Caco-2 (cell line): ENCODE data around the gene NEURL2. TPM values are rescaled to one million over a fixed set of nuclear protein-coding genes. Genes with fewer than 3 reads are reported as not detected.

ENCODE experiments used
- BruUV-seq: library from RNA; stranded (reverse); fragments of 400-500 nt; replicated peaks from 2 replicates; lab custom pipeline; 2021; lab: Mats Ljungman, UMichigan
- CTCF ChIA-PET: fragments of 300-600 bp; sonication (Branson Sonifier 250); formaldehyde crosslinking; loops from one replicate; lab custom pipeline; 2022; ENCODE audit warnings: antibody characterized with exemption; lab: Charles Lee
- POLR2A ChIA-PET: fragments of 300-600 bp; sonication (Branson Sonifier 250); formaldehyde crosslinking; loops from one replicate; lab custom pipeline; 2022; ENCODE audit warnings: antibody characterized with exemption; lab: Charles Lee
- DNase-seq, 2 experiments: peaks; one replicate each; pipeline versions ENCODE4 v3.0.0 to v3.0.0-alpha.2; 2020 to 2022
- H3K27me3 ChIP-seq: replicated peaks from 2 replicates; pipeline ENCODE4 v1.6.0; 2011; ENCODE audit warnings: low read length; ENCODE audit not compliant: control insufficient read depth, insufficient read depth
- H3K36me3 ChIP-seq: 2 replicates; pipeline ENCODE4 v1.5.1; 2011; ENCODE audit warnings: low read length; ENCODE audit not compliant: control insufficient read depth, insufficient read depth
- H3K4me1 ChIP-seq: fragments of 250-450 bp; sonication (Bioruptor Pico); 2 replicates; pipeline ENCODE4 v1.5.1; 2020; ENCODE audit warnings: mild to moderate bottlenecking
- H3K4me3 ChIP-seq: 2 replicates; pipeline ENCODE4 v1.5.1; 2011; ENCODE audit warnings: low read depth, mild to moderate bottlenecking, control low read depth, low read length
- H3K9me3 ChIP-seq: fragments of 250-450 bp; sonication (Bioruptor Pico); 2 replicates; pipeline ENCODE4 v1.5.1; 2020; ENCODE audit warnings: mild to moderate bottlenecking, moderate library complexity
- H3K27ac Mint-ChIP-seq: one replicate; pipeline ENCODE4 v1.8.0; 2022; ENCODE audit warnings: mixed read lengths; ENCODE audit not compliant: unreplicated experiment
- H3K27me3 Mint-ChIP-seq: one replicate; pipeline ENCODE4 v1.8.0; 2022; ENCODE audit warnings: mixed read lengths; ENCODE audit not compliant: insufficient read depth, unreplicated experiment
- H3K36me3 Mint-ChIP-seq: one replicate; pipeline ENCODE4 v1.8.0; 2022; ENCODE audit warnings: mild to moderate bottlenecking, mixed read lengths; ENCODE audit not compliant: insufficient read depth, unreplicated experiment
- H3K4me1 Mint-ChIP-seq: one replicate; pipeline ENCODE4 v1.8.0; 2022; ENCODE audit warnings: low read depth, mixed read lengths; ENCODE audit not compliant: unreplicated experiment
- H3K4me3 Mint-ChIP-seq: one replicate; pipeline ENCODE4 v1.8.0; 2022; ENCODE audit warnings: mild to moderate bottlenecking, moderate library complexity, mixed read lengths; ENCODE audit not compliant: unreplicated experiment
- H3K9me3 Mint-ChIP-seq: one replicate; pipeline ENCODE4 v1.8.0; 2022; ENCODE audit warnings: mixed read lengths; ENCODE audit not compliant: unreplicated experiment
- intact Hi-C: fragments of 100-400 bp; cut with micrococcal nuclease; formaldehyde crosslinking; loops from one replicate; pipeline ENCODE4 v1.10.0; 2022; ENCODE audit not compliant: unreplicated experiment
- total RNA-seq: library from RNA; stranded (reverse); gene quantifications from 2 replicates; pipeline ENCODE4 v1.2.3, GENCODE V29; 2022
- TF ChIP-seq, protein P1 (sequence below), 2 experiments: fragments of 200-600 bp in 1 of 2; IDR thresholded peaks; 1 replicate in 1 of 2; 2 replicates in 1 of 2; pipeline versions ENCODE4 v1.5.1 to v1.8.0; 2011 to 2022; ENCODE audit warnings: antibody characterized with exemption in 1 of 2, control low read depth in 1 of 2, inconsistent platforms in 1 of 2, low read depth in 1 of 2, low read length in 1 of 2, mild to moderate bottlenecking in 1 of 2, moderate library complexity in 1 of 2; ENCODE audit not compliant: insufficient read depth in 1 of 2, severe bottlenecking in 1 of 2, unreplicated experiment in 1 of 2

Gene NEURL2
- total RNA-seq, 1 experiment from 2014 or later = 12.6 TPM

DNA sequence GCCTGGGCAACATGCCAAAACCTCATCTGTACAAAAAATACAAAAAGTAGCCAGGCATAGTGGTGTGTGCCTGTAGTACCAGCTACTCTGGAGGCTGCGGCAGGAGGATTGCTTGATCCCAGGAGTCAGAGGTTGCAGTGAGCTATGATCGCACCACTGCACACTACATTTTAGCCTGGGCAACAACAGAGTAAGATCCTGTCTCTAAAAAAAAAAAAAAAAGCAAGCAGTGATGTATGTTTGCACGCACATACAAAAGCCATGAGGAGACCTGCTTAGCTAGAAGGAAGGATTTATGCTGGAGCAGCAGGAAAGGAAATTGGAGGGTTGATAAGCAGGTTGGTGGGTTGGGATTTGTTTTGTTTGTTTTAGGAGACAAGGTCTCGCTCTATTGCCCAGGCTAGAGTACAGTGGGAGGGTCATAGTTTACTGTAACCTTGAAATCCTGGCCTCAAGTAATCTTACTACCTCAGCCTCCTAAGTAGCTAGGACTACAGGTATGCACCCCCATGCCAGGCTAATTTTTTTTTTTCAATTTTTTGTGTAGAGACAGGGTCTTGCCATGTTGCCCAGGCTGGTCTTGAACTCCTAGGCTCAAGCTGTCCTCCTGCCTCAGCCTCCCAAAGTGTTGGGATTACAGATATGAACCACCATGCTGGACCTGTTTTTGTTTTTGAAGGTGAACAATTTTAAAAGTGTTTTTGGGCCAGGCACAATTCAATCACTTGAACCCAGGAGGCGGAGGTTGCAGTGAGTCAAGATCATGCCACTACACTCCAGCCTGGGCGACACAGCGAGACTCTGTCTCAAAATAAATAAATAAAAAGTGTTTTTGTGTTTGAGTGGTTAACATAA lies 29.6 kb downstream of the NEURL2 start:
- Mint-ChIP-seq H3K4me3 (no peak overlapping the region), H3K9me3 (no peaks in the 10 kb centered on the region), H3K36me3 (peaks cover 26% of the 10 kb centered on the region), H3K27ac (no peak overlapping the region), H3K27me3 (no peaks in the 10 kb centered on the region), H3K4me1 (peaks cover 17% of the 10 kb centered on the region)
- Histone ChIP-seq H3K9me3 (no peaks in the 10 kb centered on the region), H3K4me3 (no peak overlapping the region), H3K4me1 (peaks cover 19% of the 10 kb centered on the region), H3K36me3 (no peaks in the 10 kb centered on the region), H3K27me3 (no peaks in the 10 kb centered on the region)
- ChIA-PET CTCF (interaction anchor here (0.6 to 1.2 kb wide), 2 partner anchors 19 to 750 kb away, joined by 3 to 9 read pairs; no protein-coding TSS in a partner anchor), POLR2A (interaction anchor here (0.6 to 0.9 kb wide), 2 partner anchors 19 to 39 kb away, joined by 5 to 7 read pairs; no protein-coding TSS in a partner anchor)
- TF ChIP-seq, protein P1, sequence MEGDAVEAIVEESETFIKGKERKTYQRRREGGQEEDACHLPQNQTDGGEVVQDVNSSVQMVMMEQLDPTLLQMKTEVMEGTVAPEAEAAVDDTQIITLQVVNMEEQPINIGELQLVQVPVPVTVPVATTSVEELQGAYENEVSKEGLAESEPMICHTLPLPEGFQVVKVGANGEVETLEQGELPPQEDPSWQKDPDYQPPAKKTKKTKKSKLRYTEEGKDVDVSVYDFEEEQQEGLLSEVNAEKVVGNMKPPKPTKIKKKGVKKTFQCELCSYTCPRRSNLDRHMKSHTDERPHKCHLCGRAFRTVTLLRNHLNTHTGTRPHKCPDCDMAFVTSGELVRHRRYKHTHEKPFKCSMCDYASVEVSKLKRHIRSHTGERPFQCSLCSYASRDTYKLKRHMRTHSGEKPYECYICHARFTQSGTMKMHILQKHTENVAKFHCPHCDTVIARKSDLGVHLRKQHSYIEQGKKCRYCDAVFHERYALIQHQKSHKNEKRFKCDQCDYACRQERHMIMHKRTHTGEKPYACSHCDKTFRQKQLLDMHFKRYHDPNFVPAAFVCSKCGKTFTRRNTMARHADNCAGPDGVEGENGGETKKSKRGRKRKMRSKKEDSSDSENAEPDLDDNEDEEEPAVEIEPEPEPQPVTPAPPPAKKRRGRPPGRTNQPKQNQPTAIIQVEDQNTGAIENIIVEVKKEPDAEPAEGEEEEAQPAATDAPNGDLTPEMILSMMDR (IDR thresholded peaks at IDR 0.05; ENCODE audit: insufficient read depth in 1 of 2, low read depth in 1 of 2, low read length in 1 of 2, severe bottlenecking in 1 of 2, unreplicated experiment in 1 of 2) = no peak
- DNase-seq = no peak
- intact Hi-C loops = no loop called here
- BruUV-seq = no TSS peak

DNA sequence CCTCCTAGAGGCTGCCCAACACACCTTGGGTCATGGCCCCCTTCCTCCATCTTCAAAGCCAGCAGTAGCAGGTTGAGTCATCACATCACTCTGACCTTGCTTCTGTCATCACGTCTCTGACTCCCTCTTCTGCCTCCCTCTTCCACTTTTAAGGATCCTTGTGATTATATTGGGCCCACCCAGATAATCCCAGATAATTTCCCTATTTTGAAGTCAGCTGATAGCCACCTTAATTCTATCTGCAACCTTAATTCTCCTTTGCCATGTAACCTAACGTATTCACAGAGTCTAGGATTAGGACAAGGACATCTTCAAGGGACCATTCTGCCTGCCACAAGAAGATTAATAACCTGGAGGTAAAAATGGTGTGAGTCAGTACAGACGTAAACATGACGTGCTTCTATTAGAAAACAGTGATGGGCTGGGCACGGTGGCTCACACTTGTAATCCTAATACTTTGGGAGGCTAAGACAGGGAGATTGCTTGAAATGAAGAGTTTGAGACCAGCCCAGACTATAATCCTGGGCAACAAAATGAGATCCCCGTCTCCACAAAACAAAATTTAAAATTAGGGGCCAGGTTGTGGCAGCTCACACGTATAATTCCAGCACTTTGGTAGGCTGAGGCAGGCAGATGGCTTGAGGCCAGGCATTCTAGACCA lies 30.3 kb downstream of the NEURL2 start:
- no peaks in the 10 kb centered on the region for H3K27me3 ChIP-seq
- H3K4me1 ChIP-seq = peaks cover 23% of the 10 kb centered on the region
- TF ChIP-seq, protein P1 (IDR thresholded peaks at IDR 0.05; ENCODE audit: insufficient read depth in 1 of 2, low read depth in 1 of 2, low read length in 1 of 2, severe bottlenecking in 1 of 2, unreplicated experiment in 1 of 2) = no peak
- peaks cover 17% of the 10 kb centered on the region for H3K4me1 Mint-ChIP-seq
- H3K27ac Mint-ChIP-seq = no peak overlapping the region
- H3K27me3 Mint-ChIP-seq = no peaks in the 10 kb centered on the region
- no peaks in the 10 kb centered on the region for H3K9me3 Mint-ChIP-seq
- H3K9me3 ChIP-seq = no peaks in the 10 kb centered on the region
- peaks cover 28% of the 10 kb centered on the region for H3K36me3 Mint-ChIP-seq
- no TSS peak for BruUV-seq
- intact Hi-C loops = no loop called here
- POLR2A ChIA-PET = interaction anchor here (0.6 to 0.9 kb wide), 2 partner anchors 20 to 39 kb away, joined by 5 to 7 read pairs; no protein-coding TSS in a partner anchor
- H3K36me3 ChIP-seq = no peaks in the 10 kb centered on the region
- CTCF ChIA-PET = interaction anchor here (0.7 to 1.2 kb wide), 2 partner anchors 20 to 109 kb away, joined by 3 read pairs; no protein-coding TSS in a partner anchor
- no peak overlapping the region for H3K4me3 ChIP-seq
- no peak overlapping the region for H3K4me3 Mint-ChIP-seq
- no peak for DNase-seq

DNA sequence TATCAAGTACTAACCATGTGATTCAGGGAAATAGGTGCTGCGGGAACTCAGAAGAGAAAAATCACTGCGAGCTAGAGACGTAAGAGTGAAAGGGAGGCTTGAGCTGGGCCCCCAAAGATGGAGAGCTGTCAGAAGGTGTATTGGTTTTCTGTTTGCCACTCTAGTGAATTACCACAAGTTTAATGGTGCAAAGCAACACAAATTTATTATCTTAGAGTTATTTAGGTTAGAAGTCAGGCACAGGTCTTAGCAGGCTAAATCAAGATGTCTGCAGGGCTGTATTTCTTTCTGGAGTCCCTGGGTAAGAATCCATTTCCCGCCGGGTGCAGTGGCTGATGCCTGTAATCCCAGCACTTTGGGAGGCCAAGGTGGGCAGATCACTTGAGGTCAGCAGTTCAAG lies 31.1 kb downstream of the NEURL2 start:
- ChIA-PET POLR2A (no interaction called here), CTCF (interaction anchor here (0.7 kb wide), 1 partner anchor 67 kb away, joined by 3 read pairs; no protein-coding TSS in a partner anchor)
- Mint-ChIP-seq H3K4me3 (no peak overlapping the region), H3K27me3 (no peaks in the 10 kb centered on the region), H3K27ac (no peak overlapping the region), H3K4me1 (peaks cover 17% of the 10 kb centered on the region), H3K36me3 (peaks cover 28% of the 10 kb centered on the region), H3K9me3 (no peaks in the 10 kb centered on the region)
- DNase-seq = no peak
- Histone ChIP-seq H3K27me3 (no peaks in the 10 kb centered on the region), H3K4me1 (peaks cover 23% of the 10 kb centered on the region), H3K4me3 (no peak overlapping the region), H3K9me3 (no peaks in the 10 kb centered on the region), H3K36me3 (no peaks in the 10 kb centered on the region)
- TF ChIP-seq, protein P1 (IDR thresholded peaks at IDR 0.05; ENCODE audit: insufficient read depth in 1 of 2, low read depth in 1 of 2, low read length in 1 of 2, severe bottlenecking in 1 of 2, unreplicated experiment in 1 of 2) = no peak
- intact Hi-C loops = no loop called here
- BruUV-seq = no TSS peak
